ENCODE measurements around the gene TRAPPC8. TPM values are rescaled to one million over a fixed set of nuclear protein-coding genes. Genes with fewer than 3 reads are reported as not detected.

TRAPPC8 gene
- total RNA-seq, 2 donors from 2014 or later: 27.0 to 45.4 TPM

GRCh38 chr18:31840499-31840898, 102.4 kb downstream of the TRAPPC8 start:
- DNase-seq (ENCODE audit: low spot score): no peak
- H3K27me3 ChIP-seq (replicated peaks; ENCODE audit: insufficient read depth): no peaks in the 10 kb centered on the region
- H3K4me1 ChIP-seq (replicated peaks): no peaks in the 10 kb centered on the region
- H3K27ac ChIP-seq: no peak overlapping the region
- 96% methylated on average over 2 of the region's 2 CpGs for WGBS
- intact Hi-C loops (cut with DNase I): no loop called here
- no peak overlapping the region for H3K4me3 ChIP-seq
- no peaks in the 10 kb centered on the region for H3K36me3 ChIP-seq
- TF ChIP-seq, protein P1, sequence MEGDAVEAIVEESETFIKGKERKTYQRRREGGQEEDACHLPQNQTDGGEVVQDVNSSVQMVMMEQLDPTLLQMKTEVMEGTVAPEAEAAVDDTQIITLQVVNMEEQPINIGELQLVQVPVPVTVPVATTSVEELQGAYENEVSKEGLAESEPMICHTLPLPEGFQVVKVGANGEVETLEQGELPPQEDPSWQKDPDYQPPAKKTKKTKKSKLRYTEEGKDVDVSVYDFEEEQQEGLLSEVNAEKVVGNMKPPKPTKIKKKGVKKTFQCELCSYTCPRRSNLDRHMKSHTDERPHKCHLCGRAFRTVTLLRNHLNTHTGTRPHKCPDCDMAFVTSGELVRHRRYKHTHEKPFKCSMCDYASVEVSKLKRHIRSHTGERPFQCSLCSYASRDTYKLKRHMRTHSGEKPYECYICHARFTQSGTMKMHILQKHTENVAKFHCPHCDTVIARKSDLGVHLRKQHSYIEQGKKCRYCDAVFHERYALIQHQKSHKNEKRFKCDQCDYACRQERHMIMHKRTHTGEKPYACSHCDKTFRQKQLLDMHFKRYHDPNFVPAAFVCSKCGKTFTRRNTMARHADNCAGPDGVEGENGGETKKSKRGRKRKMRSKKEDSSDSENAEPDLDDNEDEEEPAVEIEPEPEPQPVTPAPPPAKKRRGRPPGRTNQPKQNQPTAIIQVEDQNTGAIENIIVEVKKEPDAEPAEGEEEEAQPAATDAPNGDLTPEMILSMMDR (IDR thresholded peaks at IDR 0.05): no peak
- no peak for TF ChIP-seq POLR2A (IDR thresholded peaks at IDR 0.05)
- no peak for TF ChIP-seq POLR2AphosphoS5 (IDR thresholded peaks at IDR 0.05)
- H3K9me3 ChIP-seq: no peaks in the 10 kb centered on the region

GRCh38 chr18:31837879-31838278, 105.0 kb downstream of the TRAPPC8 start:
- no peak for TF ChIP-seq POLR2AphosphoS5 (IDR thresholded peaks at IDR 0.05)
- TF ChIP-seq POLR2A (IDR thresholded peaks at IDR 0.05): no peak
- TF ChIP-seq, protein P1 (IDR thresholded peaks at IDR 0.05): no peak
- H3K36me3 ChIP-seq: no peaks in the 10 kb centered on the region
- H3K4me3 ChIP-seq: no peak overlapping the region
- H3K9me3 ChIP-seq: no peaks in the 10 kb centered on the region
- DNase-seq (ENCODE audit: low spot score): no peak
- no peaks in the 10 kb centered on the region for H3K27me3 ChIP-seq (replicated peaks; ENCODE audit: insufficient read depth)
- H3K4me1 ChIP-seq (replicated peaks): no peaks in the 10 kb centered on the region
- WGBS: 95% methylated on average over 3 of the region's 3 CpGs
- H3K27ac ChIP-seq: no peak overlapping the region
- intact Hi-C loops (cut with DNase I): no loop called here

DNA sequence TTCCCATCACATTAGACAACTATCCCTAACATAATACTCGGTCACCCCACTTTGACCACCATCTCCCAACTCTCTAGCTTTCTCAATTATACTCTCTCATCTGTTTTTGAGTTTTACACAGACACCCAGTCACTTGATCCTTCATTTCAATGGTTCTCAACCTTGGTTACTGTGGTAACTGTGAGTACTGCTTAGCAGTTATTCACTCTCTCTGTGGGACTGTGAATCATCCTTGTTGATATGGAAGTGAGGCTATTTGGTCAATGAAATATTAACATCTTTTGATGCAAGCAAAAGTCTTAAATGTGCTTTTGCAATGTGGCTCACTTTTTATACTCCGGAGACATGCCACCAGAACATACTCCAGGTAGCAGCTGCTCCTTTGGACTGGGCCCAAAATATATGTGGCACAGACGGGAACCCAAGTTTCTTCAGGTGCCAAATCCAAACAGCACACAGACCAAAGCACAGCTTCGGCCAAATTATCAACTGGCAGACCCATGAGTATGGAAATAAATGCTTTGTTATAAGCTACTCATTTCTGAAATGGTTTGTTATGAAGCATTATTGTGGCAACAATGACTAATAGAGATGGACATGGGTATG, 107.3 kb downstream of the TRAPPC8 start:
- intact Hi-C loops (cut with DNase I): no loop called here
- no peaks in the 10 kb centered on the region for H3K27me3 ChIP-seq (replicated peaks; ENCODE audit: insufficient read depth)
- H3K4me1 ChIP-seq (replicated peaks): no peaks in the 10 kb centered on the region
- H3K27ac ChIP-seq: no peak overlapping the region
- no peaks in the 10 kb centered on the region for H3K36me3 ChIP-seq
- TF ChIP-seq, protein P1 (IDR thresholded peaks at IDR 0.05): no peak
- no peak for TF ChIP-seq POLR2AphosphoS5 (IDR thresholded peaks at IDR 0.05)
- no peak for TF ChIP-seq POLR2A (IDR thresholded peaks at IDR 0.05)
- no peak overlapping the region for H3K4me3 ChIP-seq
- WGBS: 92% methylated on average over 4 of the region's 4 CpGs
- no peaks in the 10 kb centered on the region for H3K9me3 ChIP-seq
- no peak for DNase-seq (ENCODE audit: low spot score)

DNA sequence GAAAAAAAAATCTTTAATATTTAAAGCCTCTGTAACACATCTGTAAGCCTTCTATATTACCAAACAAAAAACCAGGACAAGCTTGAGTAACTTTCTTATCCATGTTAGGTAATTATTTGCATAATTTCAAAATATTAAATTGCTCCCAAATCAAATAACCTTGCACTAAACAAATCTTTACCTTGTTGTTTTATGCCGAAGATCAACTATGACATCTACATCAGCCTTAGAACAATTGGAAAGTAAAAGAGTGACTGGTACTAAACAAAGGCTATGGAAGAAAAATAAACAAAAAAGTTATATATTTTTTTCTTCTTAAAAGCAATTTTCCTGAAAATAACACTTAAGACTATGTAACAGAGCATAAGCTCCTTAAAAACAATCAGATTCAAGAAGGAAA, 111.0 kb downstream of the TRAPPC8 start:
- H3K27ac ChIP-seq: no peak overlapping the region
- no peaks in the 10 kb centered on the region for H3K4me1 ChIP-seq (replicated peaks)
- H3K36me3 ChIP-seq: no peaks in the 10 kb centered on the region
- TF ChIP-seq POLR2AphosphoS5 (IDR thresholded peaks at IDR 0.05): no peak
- no peak for TF ChIP-seq POLR2A (IDR thresholded peaks at IDR 0.05)
- TF ChIP-seq, protein P1 (IDR thresholded peaks at IDR 0.05): no peak
- WGBS: 70% methylated on average over 1 of the region's 1 CpG
- no peak for DNase-seq (ENCODE audit: low spot score)
- intact Hi-C loops (cut with DNase I): no loop called here
- H3K4me3 ChIP-seq: no peak overlapping the region
- H3K9me3 ChIP-seq: no peaks in the 10 kb centered on the region
- no peaks in the 10 kb centered on the region for H3K27me3 ChIP-seq (replicated peaks; ENCODE audit: insufficient read depth)

DNA sequence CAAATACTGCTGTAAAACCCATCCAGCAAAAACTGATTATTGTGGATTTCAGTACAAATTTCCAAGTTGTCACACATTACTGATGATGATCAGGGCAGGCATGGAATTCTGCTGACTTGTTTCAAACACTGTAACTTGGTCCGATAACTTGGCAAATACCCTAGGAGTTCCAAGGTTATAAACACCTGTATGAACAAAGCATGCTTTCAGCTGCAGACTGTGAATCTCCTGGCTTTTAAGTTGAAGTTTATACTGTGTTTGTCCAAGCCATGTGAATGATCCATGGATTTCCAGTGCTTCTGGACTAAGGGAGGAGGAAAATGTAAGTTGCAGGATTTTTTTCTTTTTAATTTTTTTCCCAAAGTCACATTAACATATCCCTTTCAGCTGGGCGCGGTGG, 112.2 kb downstream of the TRAPPC8 start:
- DNase-seq (ENCODE audit: low spot score): no peak
- Histone ChIP-seq H3K9me3 (no peaks in the 10 kb centered on the region), H3K4me1 (replicated peaks) (no peaks in the 10 kb centered on the region), H3K27ac (no peak overlapping the region), H3K36me3 (no peaks in the 10 kb centered on the region), H3K27me3 (replicated peaks; ENCODE audit: insufficient read depth) (no peaks in the 10 kb centered on the region), H3K4me3 (no peak overlapping the region)
- 76% methylated on average over 3 of the region's 3 CpGs for WGBS
- TF ChIP-seq POLR2A (IDR thresholded peaks at IDR 0.05) (no peak), POLR2AphosphoS5 (IDR thresholded peaks at IDR 0.05) (no peak)
- TF ChIP-seq, protein P1 (IDR thresholded peaks at IDR 0.05): no peak
- intact Hi-C loops (cut with DNase I): no loop called here

Data from prostate gland (tissue), 2 donors.